Suprapubic skin (tissue), 4 donors: Measurements from ENCODE around the gene SYNGR1. TPM values are rescaled to one million over a fixed set of nuclear protein-coding genes. Genes with fewer than 3 reads are reported as not detected.
A peak's percentile ranks its signal among the peaks of the same experiment; 100 is the strongest.

Experiments used
- DNase-seq, 2 donors: peaks; one replicate each; pipeline ENCODE4 v3.0.0-alpha.2; 2019; ENCODE audit warnings: low spot score in 2 of 2
- H3K27ac ChIP-seq: fragments of 200-600 bp; sonication (generic); one replicate; pipeline ENCODE4 v1.5.1; 2019
- H3K27me3 ChIP-seq: fragments of 200-600 bp; sonication (generic); one replicate; pipeline ENCODE4 v1.5.1; 2019
- H3K36me3 ChIP-seq: fragments of 200-600 bp; sonication (generic); one replicate; pipeline ENCODE4 v1.5.1; 2019
- H3K4me1 ChIP-seq: fragments of 200-600 bp; sonication (generic); one replicate; pipeline ENCODE4 v1.5.1; 2019
- H3K4me3 ChIP-seq: fragments of 200-600 bp; sonication (generic); one replicate; pipeline ENCODE4 v1.5.1; 2019; ENCODE audit warnings: mild to moderate bottlenecking
- H3K9me3 ChIP-seq: fragments of 200-600 bp; sonication (generic); one replicate; pipeline ENCODE4 v1.5.1; 2019
- CTCF ChIP-seq, 2 donors: fragments of 200-600 bp in 1 of 2; fragments of 450-650 bp in 1 of 2; sonication (generic) in 1 of 2; IDR thresholded peaks; one replicate each; pipeline ENCODE4 v1.5.1; 2016 to 2019; ENCODE audit warnings: antibody characterized with exemption in 2 of 2, mild to moderate bottlenecking in 1 of 2, moderate library complexity in 1 of 2
- EP300 ChIP-seq: sonication (generic); formaldehyde crosslinking; IDR thresholded peaks from one replicate; pipeline ENCODE4 v1.6.1; 2017; ENCODE audit warnings: antibody characterized with exemption
- POLR2A ChIP-seq, 2 donors: fragments of 450-650 bp; IDR thresholded peaks; one replicate each; pipeline ENCODE4 v1.6.1; 2017; ENCODE audit warnings: antibody characterized with exemption in 2 of 2, mild to moderate bottlenecking in 2 of 2, moderate library complexity in 2 of 2
- POLR2AphosphoS5 ChIP-seq, 3 donors: sonication (generic); formaldehyde crosslinking; IDR thresholded peaks; one replicate each; pipeline ENCODE4 v1.6.1; 2017; ENCODE audit warnings: antibody characterized with exemption in 3 of 3
- WGBS: methylation state at CpG from one replicate; pipeline ENCODE4 v1.1.5; 2018; 5-methylcytosine and 5-hydroxymethylcytosine counted together
- total RNA-seq, 4 donors: library from RNA; depleted of rRNA; stranded (reverse); fragments of >200 nt; gene quantifications; one replicate each; pipeline ENCODE4 v1.1.0, GENCODE V29; 2016

SYNGR1 gene
- total RNA-seq, 4 donors from 2014 or later = 34.6 to 52.5 (median 44.3) TPM

DNA sequence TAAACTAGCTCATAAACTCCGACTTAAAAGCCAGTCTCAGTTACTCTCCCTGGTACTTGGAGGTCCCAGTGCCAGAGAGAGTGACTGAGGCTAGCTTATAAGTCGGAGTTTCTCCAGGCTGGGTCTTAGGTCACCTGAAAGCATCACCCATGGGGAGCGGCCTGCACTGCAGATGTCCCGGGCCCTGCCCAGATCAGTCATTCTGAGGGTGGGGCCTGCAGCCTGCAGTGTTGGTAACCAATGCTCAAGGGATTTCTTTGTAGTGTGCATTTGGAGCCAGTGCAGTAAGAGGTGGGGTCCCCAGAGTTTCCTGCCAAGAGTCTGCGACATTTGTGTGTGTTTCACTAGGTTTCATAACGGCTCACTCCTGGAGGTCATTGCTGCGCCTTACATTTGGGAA lies 64.6 kb downstream of the SYNGR1 start:
- WGBS = 76% methylated on average over 7 of the region's 7 CpGs
- H3K9me3 ChIP-seq = no peaks in the 10 kb centered on the region
- peaks cover 24% of the 10 kb centered on the region for H3K4me1 ChIP-seq
- TF ChIP-seq POLR2AphosphoS5 (IDR thresholded peaks at IDR 0.05) = no peak
- no peak for TF ChIP-seq CTCF (IDR thresholded peaks at IDR 0.05)
- no peak for TF ChIP-seq EP300
- TF ChIP-seq POLR2A (IDR thresholded peaks at IDR 0.05) = no peak
- DNase-seq = no peak
- no peaks in the 10 kb centered on the region for H3K27me3 ChIP-seq
- peaks cover 39% of the 10 kb centered on the region for H3K36me3 ChIP-seq
- no peak overlapping the region for H3K4me3 ChIP-seq
- peak overlapping the region; percentile 61 for H3K27ac ChIP-seq

- no peaks in the 10 kb centered on the region for H3K27me3 ChIP-seq
- no peaks in the 10 kb centered on the region for H3K9me3 ChIP-seq
- no peak for DNase-seq
- TF ChIP-seq EP300 (no peak), CTCF (IDR thresholded peaks at IDR 0.05) (no peak), POLR2A (IDR thresholded peaks at IDR 0.05) (no peak), POLR2AphosphoS5 (IDR thresholded peaks at IDR 0.05) (no peak)
- H3K4me3 ChIP-seq = no peak overlapping the region
- 49% methylated on average over 9 of the region's 11 CpGs for WGBS
- H3K4me1 ChIP-seq = peaks cover 22% of the 10 kb centered on the region
- peak overlapping the region; percentile 61 for H3K27ac ChIP-seq
- H3K36me3 ChIP-seq = peaks cover 43% of the 10 kb centered on the region
These were observed 65.1 kb downstream of the SYNGR1 start for GRCh38 chr22:39414886-39415285.

- H3K4me1 ChIP-seq = peaks cover 22% of the 10 kb centered on the region
- no peak for DNase-seq
- H3K36me3 ChIP-seq = peaks cover 50% of the 10 kb centered on the region
- 95% methylated on average over 9 of the region's 16 CpGs for WGBS
- no peaks in the 10 kb centered on the region for H3K27me3 ChIP-seq
- H3K27ac ChIP-seq = no peak overlapping the region
- H3K9me3 ChIP-seq = no peaks in the 10 kb centered on the region
- H3K4me3 ChIP-seq = no peak overlapping the region
- no peak for TF ChIP-seq POLR2A (IDR thresholded peaks at IDR 0.05)
- TF ChIP-seq CTCF (IDR thresholded peaks at IDR 0.05) = no peak
- TF ChIP-seq POLR2AphosphoS5 (IDR thresholded peaks at IDR 0.05) = no peak
- no peak for TF ChIP-seq EP300
These were observed 65.7 kb downstream of the SYNGR1 start for GRCh38 chr22:39415506-39415905.

GRCh38 chr22:39416319-39416718 lies 66.5 kb downstream of the SYNGR1 start:
- peaks cover 22% of the 10 kb centered on the region for H3K4me1 ChIP-seq
- H3K27ac ChIP-seq = no peak overlapping the region
- no peak for DNase-seq
- H3K4me3 ChIP-seq = no peak overlapping the region
- H3K27me3 ChIP-seq = no peaks in the 10 kb centered on the region
- H3K9me3 ChIP-seq = no peaks in the 10 kb centered on the region
- peaks cover 55% of the 10 kb centered on the region for H3K36me3 ChIP-seq
- WGBS = 67% methylated on average over 7 of the region's 7 CpGs
- no peak for TF ChIP-seq CTCF (IDR thresholded peaks at IDR 0.05)
- TF ChIP-seq POLR2AphosphoS5 (IDR thresholded peaks at IDR 0.05) = no peak
- no peak for TF ChIP-seq POLR2A (IDR thresholded peaks at IDR 0.05)
- TF ChIP-seq EP300 = no peak

GRCh38 chr22:39417641-39418040 lies 67.8 kb downstream of the SYNGR1 start:
- no peak for TF ChIP-seq CTCF (IDR thresholded peaks at IDR 0.05)
- TF ChIP-seq POLR2A (IDR thresholded peaks at IDR 0.05) = no peak
- TF ChIP-seq POLR2AphosphoS5 (IDR thresholded peaks at IDR 0.05) = no peak
- no peak for TF ChIP-seq EP300
- no peak for DNase-seq
- peaks cover 18% of the 10 kb centered on the region for H3K4me1 ChIP-seq
- peaks cover 68% of the 10 kb centered on the region for H3K36me3 ChIP-seq
- no peaks in the 10 kb centered on the region for H3K9me3 ChIP-seq
- no peak overlapping the region for H3K4me3 ChIP-seq
- H3K27me3 ChIP-seq = no peaks in the 10 kb centered on the region
- 95% methylated on average over 12 of the region's 12 CpGs for WGBS
- no peak overlapping the region for H3K27ac ChIP-seq
